GM19238 (cell line): Measurements from ENCODE around the gene NIP7.
"Not testable (repeated sequence)": the region's sequence is repeated elsewhere in the genome, so short reads cannot be mapped to it uniquely, and the experiment has no call there.

ENCODE experiments used
- DNase-seq: peaks from one replicate; pipeline ENCODE4 v3.0.0; 2011; ENCODE audit warnings: low spot score; ENCODE audit not compliant: insufficient read length

NIP7 gene

GRCh38 chr16:69339289-69340094 lies at the start of gene NIP7, which contains the start of gene COG8:
Gene NIP7, plus strand, starts transcription at chr16:69339772. Its CDS starts 58 bp downstream, at chr16:69339830.
Gene COG8, minus strand, starts transcription at chr16:69339564. Its CDS starts 12 bp downstream, at chr16:69339552.
- peak; percentile 89 for DNase-seq

- DNase-seq = not testable (repeated sequence)
These were observed 47.9 kb upstream of the NIP7 start for GRCh38 chr16:69291657-69292056.

GRCh38 chr16:69293401-69293800 lies 46.2 kb upstream of the NIP7 start:
- no peak for DNase-seq

GRCh38 chr16:69294051-69294450 lies 45.5 kb upstream of the NIP7 start:
- no peak for DNase-seq

- DNase-seq = not testable (repeated sequence)
These were observed 42.8 kb upstream of the NIP7 start for GRCh38 chr16:69296771-69297170.

GRCh38 chr16:69298261-69298660 lies 41.3 kb upstream of the NIP7 start:
- no peak for DNase-seq

- DNase-seq = no peak
These were observed 38.4 kb upstream of the NIP7 start for GRCh38 chr16:69301187-69301586.

GRCh38 chr16:69301861-69302260 lies 37.7 kb upstream of the NIP7 start:
- no peak for DNase-seq

GRCh38 chr16:69302301-69302700 lies 37.3 kb upstream of the NIP7 start:
- DNase-seq = no peak

- DNase-seq = no peak
These were observed 33.5 kb upstream of the NIP7 start for GRCh38 chr16:69306031-69306430.

GRCh38 chr16:69307091-69307490 lies 32.5 kb upstream of the NIP7 start:
- no peak for DNase-seq

GRCh38 chr16:69307856-69308255 lies 31.7 kb upstream of the NIP7 start:
- no peak for DNase-seq

GRCh38 chr16:69309316-69309715 lies 30.3 kb upstream of the NIP7 start:
- DNase-seq = no peak

- DNase-seq = peak; percentile 98
These were observed 28.7 kb upstream of the NIP7 start, which contains the start of gene VPS4A for GRCh38 chr16:69310653-69311532. Gene VPS4A, plus strand, starts transcription at chr16:69311350. Its CDS starts 162 bp downstream, at chr16:69311512.

GRCh38 chr16:69311533-69312387 lies 27.8 kb upstream of the NIP7 start:
- peak; percentile 63 for DNase-seq

- no peak for DNase-seq
These were observed 26.1 kb upstream of the NIP7 start for GRCh38 chr16:69313469-69313868.

GRCh38 chr16:69314534-69314933 lies 25.0 kb upstream of the NIP7 start:
- no peak for DNase-seq

GRCh38 chr16:69315486-69316311 lies 23.9 kb upstream of the NIP7 start:
- DNase-seq = no peak

- no peak for DNase-seq
These were observed 23.0 kb upstream of the NIP7 start for GRCh38 chr16:69316595-69317034.
